Stimulated activated CD8-positive, alpha-beta memory T cell treated with anti-CD3 and anti-CD28 coated beads, Interleukin-7, amount 100 ng/mL, for 24 hours (primary cell): ENCODE measurements around the gene SLC16A7.

Experiments used
- DNase-seq: peaks from one replicate; pipeline ENCODE4 v3.0.0-alpha.2; 2020; ENCODE audit warnings: low read depth

The SLC16A7 gene

GRCh38 chr12:59668674-59669073 is 72.8 kb downstream of the SLC16A7 start:
- DNase-seq = no peak

- no peak for DNase-seq
These were observed 76.4 kb downstream of the SLC16A7 start for GRCh38 chr12:59672273-59672672.

- no peak for DNase-seq
These were observed 79.6 kb downstream of the SLC16A7 start for GRCh38 chr12:59675461-59675860.

- no peak for DNase-seq
These were observed 82.0 kb downstream of the SLC16A7 start for GRCh38 chr12:59677857-59678256.

- no peak for DNase-seq
These were observed 83.1 kb downstream of the SLC16A7 start for GRCh38 chr12:59678759-59679411.

- DNase-seq = no peak
These were observed 93.9 kb downstream of the SLC16A7 start for GRCh38 chr12:59689776-59690175.

GRCh38 chr12:59695379-59695778 is 99.5 kb downstream of the SLC16A7 start:
- DNase-seq = no peak

- DNase-seq = no peak
These were observed 102.8 kb downstream of the SLC16A7 start for GRCh38 chr12:59698600-59698999.

GRCh38 chr12:59699421-59700152 is 103.8 kb downstream of the SLC16A7 start:
- DNase-seq = no peak

GRCh38 chr12:59700153-59700450 is 104.3 kb downstream of the SLC16A7 start:
- DNase-seq = no peak

- DNase-seq = no peak
These were observed 112.2 kb downstream of the SLC16A7 start for GRCh38 chr12:59708064-59708463.

- no peak for DNase-seq
These were observed 112.7 kb downstream of the SLC16A7 start for GRCh38 chr12:59708484-59708883.

GRCh38 chr12:59710004-59710628 is 114.3 kb downstream of the SLC16A7 start:
- no peak for DNase-seq

- DNase-seq = no peak
These were observed 115.1 kb downstream of the SLC16A7 start for GRCh38 chr12:59710964-59711363.

- no peak for DNase-seq
These were observed 119.6 kb downstream of the SLC16A7 start for GRCh38 chr12:59715434-59715833.

GRCh38 chr12:59716043-59716442 is 120.2 kb downstream of the SLC16A7 start:
- no peak for DNase-seq

GRCh38 chr12:59717436-59717835 is 121.6 kb downstream of the SLC16A7 start:
- DNase-seq = no peak

- DNase-seq = no peak
These were observed 123.9 kb downstream of the SLC16A7 start for GRCh38 chr12:59719701-59720100.

- DNase-seq = no peak
These were observed 127.7 kb downstream of the SLC16A7 start for GRCh38 chr12:59723520-59723919.

- no peak for DNase-seq
These were observed 128.3 kb downstream of the SLC16A7 start for GRCh38 chr12:59724011-59724695.

GRCh38 chr12:59733200-59733599 is 137.4 kb downstream of the SLC16A7 start:
- no peak for DNase-seq

- no peak for DNase-seq
These were observed 138.5 kb downstream of the SLC16A7 start for GRCh38 chr12:59734371-59734770.

GRCh38 chr12:59735231-59735630 is 139.4 kb downstream of the SLC16A7 start:
- no peak for DNase-seq
